Iris pigment epithelial cell (primary cell): ENCODE data around the gene RASEF.
"Not testable (repeated sequence)": the region's sequence is repeated elsewhere in the genome, so short reads cannot be mapped to it uniquely, and the experiment has no call there.

ENCODE experiments used
- DNase-seq: peaks from one replicate; pipeline ENCODE4 v3.0.0-alpha.2; 2011; ENCODE audit warnings: low read depth

RASEF gene

DNA sequence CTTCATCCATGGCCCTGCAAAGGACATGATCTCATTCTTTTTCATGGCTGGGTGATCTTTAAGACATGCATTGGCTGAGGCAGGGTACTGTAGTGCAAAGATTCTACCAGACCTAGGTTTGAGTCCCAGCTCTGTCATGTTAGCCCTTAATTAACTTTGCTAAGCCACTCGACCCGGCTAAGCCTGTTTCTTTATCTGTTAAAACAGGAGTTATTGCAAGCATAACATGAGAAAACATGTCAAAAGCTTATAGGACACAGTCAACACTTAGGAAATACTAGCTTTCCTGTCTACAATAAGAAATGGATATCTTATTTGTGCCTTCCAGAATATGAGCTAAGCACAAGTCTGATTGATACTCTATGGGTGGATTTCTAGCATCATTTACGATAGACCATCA lies 92.6 kb downstream of the RASEF start:
- DNase-seq, result no peak

DNA sequence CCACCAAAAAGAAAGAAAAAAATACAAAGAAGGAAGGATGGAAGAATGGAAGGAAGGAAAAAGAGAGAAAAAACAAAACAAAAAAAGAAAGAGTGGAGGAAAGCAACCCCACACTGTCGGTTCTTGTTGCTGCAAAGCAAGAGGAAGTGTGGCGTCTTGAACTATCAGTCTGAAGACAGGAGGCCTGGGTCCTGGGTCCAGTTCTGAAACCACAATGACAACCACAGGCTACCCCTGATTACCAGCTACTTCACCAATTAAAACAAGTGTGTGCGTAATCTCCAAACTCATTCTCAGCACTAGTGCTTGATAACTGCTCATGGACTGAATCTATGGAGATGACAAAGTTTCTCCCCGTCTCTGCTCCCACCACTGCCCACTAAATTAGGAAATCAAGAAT lies 93.7 kb downstream of the RASEF start:
- no peak for DNase-seq

DNA sequence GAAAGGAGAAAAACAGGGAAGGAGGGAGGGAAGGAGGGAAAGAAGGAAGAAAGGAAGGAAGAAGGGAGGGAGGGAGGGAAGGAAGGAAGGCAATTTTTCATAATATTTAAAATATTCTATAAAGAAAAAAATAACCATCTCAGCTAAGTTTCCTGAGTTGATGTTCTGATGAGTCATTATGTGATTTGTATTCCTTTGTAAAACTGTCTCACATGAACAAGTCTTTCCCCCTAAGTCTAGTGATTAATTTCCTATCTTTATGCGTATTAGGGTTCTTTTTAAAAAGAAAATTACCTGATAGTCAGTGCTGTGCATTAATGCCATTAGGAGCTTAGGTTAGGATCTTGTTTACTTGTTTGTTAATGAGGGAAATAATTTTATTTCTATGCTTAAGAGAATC lies 94.1 kb downstream of the RASEF start:
- peak; percentile 22 for DNase-seq

DNA sequence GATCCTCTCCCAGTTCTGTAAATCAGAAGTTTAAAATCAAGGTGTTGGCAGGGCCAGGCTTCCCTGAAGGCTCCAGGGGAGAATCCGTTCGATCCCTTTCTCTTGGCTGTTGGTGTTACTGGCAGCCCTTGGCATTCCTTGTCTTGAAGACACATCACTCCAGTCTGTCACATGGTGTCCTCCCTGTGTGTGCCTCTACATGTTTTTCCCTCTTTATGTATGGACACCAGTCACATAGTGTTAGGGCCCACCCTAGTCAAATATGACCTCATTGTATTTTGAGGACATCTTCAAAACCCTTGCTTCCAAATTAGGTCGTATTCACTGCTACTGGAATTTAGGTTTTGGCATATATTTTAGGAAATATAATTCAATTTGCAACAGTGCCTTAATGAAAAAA lies 94.6 kb downstream of the RASEF start:
- no peak for DNase-seq

GRCh38 chr9:82961504-82962125 lies 101.3 kb downstream of the RASEF start:
- peak; percentile 70 for DNase-seq

DNA sequence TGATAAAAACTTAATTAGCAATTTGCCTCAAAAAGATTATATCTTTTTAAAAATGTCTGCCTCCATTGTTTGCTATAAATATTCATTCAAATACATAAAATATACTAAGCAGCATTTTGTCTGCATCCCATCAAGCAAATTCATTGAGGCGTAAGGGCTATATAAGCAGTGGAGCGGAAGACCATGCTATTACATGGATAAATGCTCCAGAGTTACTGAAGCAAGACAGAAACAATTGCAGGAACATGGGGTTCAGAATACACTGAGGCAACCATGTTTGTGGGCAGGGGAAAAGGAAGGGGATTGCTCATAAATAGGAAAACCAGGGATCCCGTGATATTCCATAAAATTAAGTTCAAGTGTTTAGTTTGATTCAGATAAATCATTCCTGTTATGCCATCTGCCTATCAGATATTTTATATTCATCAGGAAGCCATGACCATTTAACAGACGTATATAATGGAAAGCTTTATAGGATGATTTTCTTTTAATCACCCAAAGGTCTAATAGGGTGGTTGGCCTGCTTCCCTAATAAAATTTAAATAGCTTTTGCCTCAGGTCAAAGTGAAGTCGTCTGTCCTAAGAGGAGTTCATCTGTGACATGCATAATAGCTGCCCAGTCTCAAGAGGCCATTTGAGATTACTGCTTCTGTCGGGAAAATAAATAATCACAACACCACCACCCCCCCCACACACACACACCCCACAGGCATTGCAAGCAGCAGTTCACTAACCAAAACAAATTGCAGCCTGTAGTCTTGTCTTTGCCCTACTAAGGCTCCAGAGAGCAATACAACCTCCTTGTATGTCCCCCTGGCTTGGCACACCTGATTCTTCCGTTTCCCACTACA lies 105.2 kb downstream of the RASEF start:
- peak; percentile 20 for DNase-seq

GRCh38 chr9:82949203-82949602 lies 113.7 kb downstream of the RASEF start:
- no peak for DNase-seq

DNA sequence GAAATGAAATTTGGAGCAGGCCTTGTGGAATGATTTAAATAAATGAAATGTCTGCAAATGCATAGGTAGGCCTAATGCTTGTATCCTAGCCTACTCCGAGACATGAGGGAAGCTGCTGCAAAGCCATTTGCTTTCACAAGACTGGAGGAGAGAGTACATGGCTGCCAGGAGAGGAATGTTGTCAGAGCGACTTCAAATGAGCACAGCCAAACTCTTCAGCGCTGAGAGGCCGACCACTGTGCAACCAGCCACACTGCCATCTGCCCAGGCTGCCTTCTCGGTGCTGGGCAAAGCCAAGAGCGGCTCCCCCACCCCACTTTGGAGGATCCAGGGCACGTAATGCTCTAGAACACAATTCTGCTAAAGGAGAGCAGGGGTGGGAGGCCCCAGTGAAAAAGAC lies 122.6 kb downstream of the RASEF start:
- no peak for DNase-seq

- no peak for DNase-seq
Observed at GRCh38 chr9:82939451-82939850, 123.5 kb downstream of the RASEF start.

GRCh38 chr9:82938426-82939218 lies 124.3 kb downstream of the RASEF start:
- DNase-seq, result no peak

DNA sequence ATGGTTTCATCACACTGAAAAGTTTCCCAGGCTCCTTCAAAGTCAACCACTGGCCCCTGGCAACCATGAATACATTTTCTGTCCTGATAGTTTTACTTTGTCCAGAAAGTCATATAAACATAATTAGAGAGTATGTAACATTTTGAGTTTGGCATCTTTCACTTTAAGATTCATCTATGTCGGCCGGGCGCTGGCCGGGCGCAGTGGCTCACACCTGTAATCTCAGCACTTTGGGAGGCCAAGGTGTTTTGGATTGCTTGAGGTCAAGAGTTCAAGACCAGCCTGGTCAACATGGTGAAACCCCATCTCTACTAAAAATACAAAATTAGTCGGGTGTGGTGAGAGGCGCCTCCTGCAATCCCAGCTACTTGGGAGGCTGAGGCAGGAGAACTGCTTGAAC lies 126.4 kb downstream of the RASEF start:
- not testable (repeated sequence) for DNase-seq

GRCh38 chr9:82934949-82935348 lies 128.0 kb downstream of the RASEF start:
- DNase-seq, result peak; percentile 88

- not testable (repeated sequence) for DNase-seq
Observed at GRCh38 chr9:82934025-82934424, 128.9 kb downstream of the RASEF start.

GRCh38 chr9:82930116-82930515 lies 132.8 kb downstream of the RASEF start:
- DNase-seq, result no peak
